Panc1 (cell line): ENCODE measurements around the gene SUSD4. TPM values are rescaled to one million over a fixed set of nuclear protein-coding genes. Genes with fewer than 3 reads are reported as not detected.

Experiments
- ATAC-seq: fragments of 200-7000 bp; cut with Tn5 transposase; 2 replicates; pipeline ENCODE4 v1.9.1; 2020; ENCODE audit warnings: mild to moderate bottlenecking, moderate library complexity
- BruUV-seq: library from RNA; stranded (reverse); fragments of 400-500 nt; replicated peaks from 2 replicates; lab custom pipeline; 2021; lab: Mats Ljungman, UMichigan
- CTCF ChIA-PET: fragments of 300-600 bp; sonication (Branson Sonifier 250); formaldehyde crosslinking; loops from one replicate; lab custom pipeline; 2022; ENCODE audit warnings: antibody characterized with exemption; lab: Charles Lee
- POLR2A ChIA-PET: fragments of 300-600 bp; sonication (Branson Sonifier 250); formaldehyde crosslinking; loops from one replicate; lab custom pipeline; 2022; ENCODE audit warnings: antibody characterized with exemption; lab: Charles Lee
- DNase-seq: peaks from one replicate; pipeline ENCODE4 v3.0.0-alpha.2; 2010; ENCODE audit warnings: low read depth, low spot score
- H3K27ac ChIP-seq: 2 replicates; pipeline ENCODE4 v1.5.1; 2011; ENCODE audit warnings: mild to moderate bottlenecking, low read length, inconsistent platforms
- H3K27me3 ChIP-seq: fragments of 200-500 bp; sonication (Bioruptor generic); 2 replicates; pipeline ENCODE4 v1.6.0; 2014; ENCODE audit warnings: low read length, inconsistent platforms; ENCODE audit not compliant: control insufficient read depth, insufficient read depth
- H3K36me3 ChIP-seq: fragments of 200-500 bp; sonication (Bioruptor generic); 2 replicates; pipeline ENCODE4 v1.5.1; 2014; ENCODE audit warnings: inconsistent platforms, mild to moderate bottlenecking, low read length, moderate library complexity; ENCODE audit not compliant: control insufficient read depth, insufficient read depth
- H3K4me1 ChIP-seq: 2 replicates; pipeline ENCODE4 v1.5.1; 2011; ENCODE audit warnings: inconsistent platforms, mild to moderate bottlenecking, low read length, moderate library complexity; ENCODE audit not compliant: control insufficient read depth, insufficient read depth
- H3K4me3 ChIP-seq, 2 experiments: 2 replicates each; pipeline ENCODE4 v1.5.1; 2011 to 2012; ENCODE audit warnings: low read depth in 2 of 2, low read length in 2 of 2, mild to moderate bottlenecking in 2 of 2, inconsistent platforms in 1 of 2, moderate library complexity in 1 of 2
- H3K9me3 ChIP-seq: fragments of 200-500 bp; sonication (Bioruptor generic); 2 replicates; pipeline ENCODE4 v1.5.1; 2014; ENCODE audit warnings: low read depth, mild to moderate bottlenecking, inconsistent platforms, low read length, moderate library complexity; ENCODE audit not compliant: control insufficient read depth, insufficient read depth
- CTCF ChIP-seq: fragments of 450-650 bp; IDR thresholded peaks from 2 replicates; pipeline ENCODE4 v1.5.1; 2017; ENCODE audit warnings: mild to moderate bottlenecking
- POLR2AphosphoS5 ChIP-seq: IDR thresholded peaks from 2 replicates; pipeline ENCODE4 v1.6.1; 2012; ENCODE audit warnings: mild to moderate bottlenecking, low read depth, low read length, moderate library complexity
- REST ChIP-seq, 2 experiments: IDR thresholded peaks; 2 replicates each; pipeline ENCODE4 v1.6.1; 2011 to 2012; ENCODE audit warnings: low read depth in 2 of 2, control low read depth in 1 of 2, low read length in 1 of 2, mild to moderate bottlenecking in 1 of 2, moderate library complexity in 1 of 2; ENCODE audit not compliant: insufficient read depth in 1 of 2
- SIN3A ChIP-seq: IDR thresholded peaks from 2 replicates; pipeline ENCODE4 v1.6.1; 2012; ENCODE audit warnings: low read depth, mild to moderate bottlenecking, low read length, moderate library complexity, borderline replicate concordance; ENCODE audit not compliant: insufficient read depth
- TCF7L2 ChIP-seq: IDR thresholded peaks from 2 replicates; pipeline ENCODE4 v1.6.1; 2011; ENCODE audit warnings: mild to moderate bottlenecking, low read depth, low read length, inconsistent platforms
- in situ Hi-C: cut with HindIII; loops from 2 replicates; pipeline ENCODE4 v1.10.0; 2016; ENCODE audit warnings: low sequenced_read_pairs, low pct_unique_long_range_greater_than_20kb
- intact Hi-C: fragments of 100-400 bp; cut with micrococcal nuclease; formaldehyde crosslinking; loops from one replicate; pipeline ENCODE4 v1.10.0; 2022; ENCODE audit not compliant: unreplicated experiment
- total RNA-seq: library from RNA; stranded (reverse); gene quantifications from one replicate; pipeline ENCODE4 v1.2.1, GENCODE V29; 2021; ENCODE audit not compliant: unreplicated experiment

The SUSD4 gene
- total RNA-seq, 1 experiment from 2014 or later = 0.28 TPM

GRCh38 chr1:223219846-223220610, 143.9 kb downstream of the SUSD4 start:
- in situ Hi-C loops (no loop called here), intact Hi-C loops (no loop called here)
- POLR2A ChIA-PET = no interaction called here
- no peaks in the 10 kb centered on the region for H3K36me3 ChIP-seq
- H3K9me3 ChIP-seq = no peaks in the 10 kb centered on the region
- H3K27me3 ChIP-seq = no peaks in the 10 kb centered on the region; the same call in 1 of the 2 replicates
- no peak for TF ChIP-seq SIN3A
- no peak for TF ChIP-seq POLR2AphosphoS5
- TF ChIP-seq CTCF = no peak
- no peak for TF ChIP-seq REST (IDR thresholded peaks at IDR 0.05; ENCODE audit: insufficient read depth in 1 of 2, low read depth in 2 of 2, low read length in 1 of 2)
- no peak for TF ChIP-seq TCF7L2
- CTCF ChIA-PET = no interaction called here
- no peaks in the 10 kb centered on the region for H3K4me1 ChIP-seq
- ATAC-seq (no peak), DNase-seq (no peak)
- H3K27ac ChIP-seq = no peak overlapping the region
- H3K4me3 ChIP-seq = no peak overlapping the region
- no TSS peak for BruUV-seq

DNA sequence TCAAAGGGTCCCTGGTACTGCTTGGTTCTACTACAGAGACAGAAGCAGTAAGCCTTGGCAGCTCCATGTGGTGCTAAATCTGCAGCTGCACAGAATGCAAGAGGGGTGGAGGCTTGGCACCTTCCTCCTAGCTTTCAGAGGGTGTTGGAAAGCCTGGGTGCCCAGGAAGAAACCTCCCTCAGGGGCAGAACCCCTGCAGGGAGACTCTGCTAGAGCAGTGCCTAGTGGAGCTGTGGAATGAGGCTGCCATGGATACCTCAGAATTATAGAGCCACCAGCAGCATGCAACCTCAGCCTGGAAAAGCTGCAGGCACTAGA, 144.7 kb downstream of the SUSD4 start:
- Histone ChIP-seq H3K9me3 (no peaks in the 10 kb centered on the region), H3K27ac (no peak overlapping the region), H3K27me3 (no peaks in the 10 kb centered on the region; the same call in 1 of the 2 replicates), H3K4me3 (no peak overlapping the region), H3K36me3 (no peaks in the 10 kb centered on the region), H3K4me1 (no peaks in the 10 kb centered on the region)
- TF ChIP-seq POLR2AphosphoS5 (no peak), TCF7L2 (no peak), REST (IDR thresholded peaks at IDR 0.05; ENCODE audit: insufficient read depth in 1 of 2, low read depth in 2 of 2, low read length in 1 of 2) (no peak), CTCF (no peak), SIN3A (no peak)
- ATAC-seq = no peak
- intact Hi-C loops (no loop called here), in situ Hi-C loops (no loop called here)
- ChIA-PET CTCF (no interaction called here), POLR2A (no interaction called here)
- DNase-seq = no peak
- BruUV-seq = no TSS peak
